ENCODE results near the gene IKZF3.
"Not testable (repeated sequence)": the region's sequence is repeated elsewhere in the genome, so short reads cannot be mapped to it uniquely, and the experiment has no call there.

The IKZF3 gene

GRCh38 chr17:39898088-39898487 is 34.0 kb upstream of the IKZF3 start:
- no peak for DNase-seq (ENCODE audit: extremely low spot score)
- TF ChIP-seq, protein P1, sequence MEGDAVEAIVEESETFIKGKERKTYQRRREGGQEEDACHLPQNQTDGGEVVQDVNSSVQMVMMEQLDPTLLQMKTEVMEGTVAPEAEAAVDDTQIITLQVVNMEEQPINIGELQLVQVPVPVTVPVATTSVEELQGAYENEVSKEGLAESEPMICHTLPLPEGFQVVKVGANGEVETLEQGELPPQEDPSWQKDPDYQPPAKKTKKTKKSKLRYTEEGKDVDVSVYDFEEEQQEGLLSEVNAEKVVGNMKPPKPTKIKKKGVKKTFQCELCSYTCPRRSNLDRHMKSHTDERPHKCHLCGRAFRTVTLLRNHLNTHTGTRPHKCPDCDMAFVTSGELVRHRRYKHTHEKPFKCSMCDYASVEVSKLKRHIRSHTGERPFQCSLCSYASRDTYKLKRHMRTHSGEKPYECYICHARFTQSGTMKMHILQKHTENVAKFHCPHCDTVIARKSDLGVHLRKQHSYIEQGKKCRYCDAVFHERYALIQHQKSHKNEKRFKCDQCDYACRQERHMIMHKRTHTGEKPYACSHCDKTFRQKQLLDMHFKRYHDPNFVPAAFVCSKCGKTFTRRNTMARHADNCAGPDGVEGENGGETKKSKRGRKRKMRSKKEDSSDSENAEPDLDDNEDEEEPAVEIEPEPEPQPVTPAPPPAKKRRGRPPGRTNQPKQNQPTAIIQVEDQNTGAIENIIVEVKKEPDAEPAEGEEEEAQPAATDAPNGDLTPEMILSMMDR (IDR thresholded peaks at IDR 0.05; ENCODE audit: control extremely low read depth, extremely low read depth, low read depth, missing control alignments) = no peak
- ChIA-PET POLR2A (no interaction called here), CTCF (interaction anchor here (1.1 to 1.2 kb wide), 2 partner anchors 9 to 11 kb away, joined by 3 to 4 read pairs; no protein-coding TSS in a partner anchor)

GRCh38 chr17:39894681-39895376 is 30.7 kb upstream of the IKZF3 start:
- CTCF ChIA-PET = interaction anchor here (0.9 to 3.8 kb wide), 8 partner anchors 9 to 272 kb away, joined by 3 to 16 read pairs (median 4); no protein-coding TSS in a partner anchor
- no peak for DNase-seq (ENCODE audit: extremely low spot score)
- POLR2A ChIA-PET = no interaction called here
- TF ChIP-seq, protein P1 (IDR thresholded peaks at IDR 0.05; ENCODE audit: control extremely low read depth, extremely low read depth, low read depth, missing control alignments) = no peak

DNA sequence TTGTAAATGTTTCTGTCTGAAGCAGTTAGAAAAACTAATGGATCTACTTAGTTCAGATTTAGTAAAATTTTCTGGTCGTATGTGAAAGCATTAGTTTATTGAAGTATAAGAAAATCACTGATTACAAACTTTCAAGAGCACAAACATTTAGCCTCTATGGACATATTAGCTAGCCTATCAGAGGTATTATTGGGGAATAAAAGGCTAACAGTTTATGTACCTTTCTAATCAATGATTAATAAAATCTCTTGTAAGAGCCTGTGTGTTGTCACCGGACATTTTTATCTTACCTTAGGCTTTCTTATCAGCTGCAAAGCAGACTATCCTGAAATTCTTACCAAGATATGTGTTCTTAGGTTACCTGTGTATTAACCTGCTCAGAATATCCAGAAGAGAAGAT is 25.1 kb upstream of the IKZF3 start:
- TF ChIP-seq, protein P1 (IDR thresholded peaks at IDR 0.05; ENCODE audit: control extremely low read depth, extremely low read depth, low read depth, missing control alignments) = no peak
- ChIA-PET POLR2A (no interaction called here), CTCF (interaction anchor here (1.2 to 1.4 kb wide), 3 partner anchors 8 to 138 kb away, joined by 3 to 5 read pairs (median 4); no protein-coding TSS in a partner anchor)
- DNase-seq (ENCODE audit: extremely low spot score) = no peak

- DNase-seq (ENCODE audit: extremely low spot score) = no peak
- POLR2A ChIA-PET = no interaction called here
- CTCF ChIA-PET = interaction anchor here (0.6 to 1.2 kb wide), 4 partner anchors 9 to 141 kb away, joined by 3 to 4 read pairs (median 3); no protein-coding TSS in a partner anchor
Observed at GRCh38 chr17:39887078-39887477, 23.0 kb upstream of the IKZF3 start.

GRCh38 chr17:39886102-39886501 is 22.0 kb upstream of the IKZF3 start:
- POLR2A ChIA-PET; DNase-seq (ENCODE audit: extremely low spot score): not testable (repeated sequence)
- CTCF ChIA-PET = interaction anchor here (1.2 kb wide), 1 partner anchor 142 kb away, joined by 3 read pairs; no protein-coding TSS in a partner anchor

More at GRCh38 chr17:39887078-39887477, 23.0 kb upstream of the IKZF3 start:
- TF ChIP-seq, protein P1 (IDR thresholded peaks at IDR 0.05; ENCODE audit: control extremely low read depth, extremely low read depth, low read depth, missing control alignments) = no peak

DNA sequence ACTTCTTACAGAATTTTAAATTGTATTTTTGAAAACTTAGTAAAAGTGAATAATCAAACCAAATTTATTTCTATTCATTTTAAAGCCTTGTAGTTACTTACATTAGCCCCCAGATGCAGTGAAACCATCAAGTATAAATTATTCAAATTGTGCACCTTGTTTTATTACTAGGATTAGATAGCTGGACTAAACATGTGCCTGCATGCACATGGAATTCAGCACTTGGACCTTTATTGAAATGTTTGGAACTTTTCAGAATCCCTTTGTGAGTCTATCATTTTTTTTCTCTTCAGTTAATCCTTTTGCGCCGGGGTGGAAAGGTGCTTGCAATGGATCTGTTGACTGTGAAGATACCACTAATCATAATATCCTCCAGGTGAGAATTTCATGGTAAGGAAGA is 8.6 kb upstream of the IKZF3 start:
- TF ChIP-seq, protein P1 (IDR thresholded peaks at IDR 0.05; ENCODE audit: control extremely low read depth, extremely low read depth, low read depth, missing control alignments) = peak; percentile 19
- ChIA-PET POLR2A (no interaction called here), CTCF (interaction anchor here (1.0 to 2.4 kb wide), 11 partner anchors 12 to 251 kb away, joined by 3 to 11 read pairs (median 4); partner anchors contain the start of gene PSMD3)
- DNase-seq (ENCODE audit: extremely low spot score) = no peak

GRCh38 chr17:39871801-39872200 is 7.7 kb upstream of the IKZF3 start:
- CTCF ChIA-PET = interaction anchor here (1.1 to 2.4 kb wide), 9 partner anchors 13 to 250 kb away, joined by 3 to 11 read pairs (median 4); partner anchors contain the start of gene PSMD3
- POLR2A ChIA-PET = no interaction called here
- TF ChIP-seq, protein P1 (IDR thresholded peaks at IDR 0.05; ENCODE audit: control extremely low read depth, extremely low read depth, low read depth, missing control alignments) = no peak

More at GRCh38 chr17:39871801-39872200, 7.7 kb upstream of the IKZF3 start:
- no peak for DNase-seq (ENCODE audit: extremely low spot score)
